GM23338 (cell line): ENCODE data around the gene CD33.

Experiments used
- EZH2 ChIP-seq: fragments of 200-600 bp; sonication (generic); IDR thresholded peaks from one replicate; pipeline ENCODE4 v1.8.0; 2017; ENCODE audit warnings: antibody characterized with exemption, mild to moderate bottlenecking, low read depth; ENCODE audit not compliant: unreplicated experiment
- TF ChIP-seq, protein P1 (sequence below), 2 experiments: fragments of 200-600 bp in 1 of 2; sonication (generic) in 1 of 2; conservative IDR thresholded peaks; 2 replicates each; pipeline versions ENCODE4 v1.5.1 to v1.6.1; 2016 to 2017; ENCODE audit warnings: antibody characterized with exemption in 2 of 2, low read depth in 2 of 2, mild to moderate bottlenecking in 2 of 2, moderate library complexity in 1 of 2

DNA sequence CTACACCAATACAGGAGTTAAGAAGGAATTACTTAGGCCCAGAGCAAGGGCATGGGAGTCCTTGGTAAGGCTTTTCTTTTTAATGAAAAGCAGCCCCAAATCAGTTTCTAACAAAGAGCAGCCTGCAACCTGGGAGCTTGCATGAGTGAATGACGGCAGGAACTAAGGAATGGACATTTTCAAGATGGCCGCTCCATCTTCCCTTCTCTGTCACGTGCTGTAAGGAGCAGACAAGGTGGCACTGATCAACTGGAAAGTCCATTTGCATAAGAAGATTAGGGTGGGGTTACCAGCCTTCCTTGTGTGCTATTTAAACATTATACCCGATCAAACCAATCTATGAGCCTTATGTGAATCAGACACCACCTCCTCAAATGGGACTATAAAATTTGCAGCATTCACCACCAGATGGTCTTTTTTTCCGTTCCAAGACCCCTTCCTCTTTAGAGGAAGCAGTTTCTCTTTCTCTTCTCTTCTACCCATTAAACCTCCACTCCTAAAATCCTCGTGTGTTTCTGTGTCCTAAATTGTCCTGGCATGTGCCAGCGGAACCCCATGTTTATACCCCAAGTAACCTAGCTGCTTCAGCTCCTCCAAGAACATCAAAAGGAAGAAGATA, 23.2 kb downstream of the CD33 start:
- TF ChIP-seq EZH2 = no peak
- TF ChIP-seq, protein P1, sequence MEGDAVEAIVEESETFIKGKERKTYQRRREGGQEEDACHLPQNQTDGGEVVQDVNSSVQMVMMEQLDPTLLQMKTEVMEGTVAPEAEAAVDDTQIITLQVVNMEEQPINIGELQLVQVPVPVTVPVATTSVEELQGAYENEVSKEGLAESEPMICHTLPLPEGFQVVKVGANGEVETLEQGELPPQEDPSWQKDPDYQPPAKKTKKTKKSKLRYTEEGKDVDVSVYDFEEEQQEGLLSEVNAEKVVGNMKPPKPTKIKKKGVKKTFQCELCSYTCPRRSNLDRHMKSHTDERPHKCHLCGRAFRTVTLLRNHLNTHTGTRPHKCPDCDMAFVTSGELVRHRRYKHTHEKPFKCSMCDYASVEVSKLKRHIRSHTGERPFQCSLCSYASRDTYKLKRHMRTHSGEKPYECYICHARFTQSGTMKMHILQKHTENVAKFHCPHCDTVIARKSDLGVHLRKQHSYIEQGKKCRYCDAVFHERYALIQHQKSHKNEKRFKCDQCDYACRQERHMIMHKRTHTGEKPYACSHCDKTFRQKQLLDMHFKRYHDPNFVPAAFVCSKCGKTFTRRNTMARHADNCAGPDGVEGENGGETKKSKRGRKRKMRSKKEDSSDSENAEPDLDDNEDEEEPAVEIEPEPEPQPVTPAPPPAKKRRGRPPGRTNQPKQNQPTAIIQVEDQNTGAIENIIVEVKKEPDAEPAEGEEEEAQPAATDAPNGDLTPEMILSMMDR (conservative IDR thresholded peaks at IDR 0.05; ENCODE audit: low read depth in 2 of 2) = no peak; a peak in 1 of 4 replicates
